Measurements from ENCODE around the gene FASTK.

- TF ChIP-seq CTCF (IDR thresholded peaks at IDR 0.05) (no peak), EP300 (IDR thresholded peaks at IDR 0.05) (no peak)
Observed at GRCh38 chr7:151079199-151079910, 1.3 kb downstream of the FASTK start.
